Pancreas (tissue), 10 donors: ENCODE results near the gene TMEM170B. TPM values are rescaled to one million over a fixed set of nuclear protein-coding genes. Genes with fewer than 3 reads are reported as not detected.

Experiments used
- ATAC-seq, 4 donors: fragments of 200-7000 bp; cut with Tn5 transposase; one replicate each; pipeline versions ENCODE4 v1.8.0 to v1.9.1; 2020; ENCODE audit warnings: mild to moderate bottlenecking in 4 of 4, moderate library complexity in 4 of 4
- DNase-seq, 6 donors: peaks; one replicate each; pipeline ENCODE4 v3.0.0-alpha.2; 2020
- FAIRE-seq: peaks from 2 replicates; lab custom pipeline; 2012; peaks lifted over from hg19 to GRCh38; lab: Jason Lieb, UNC
- H3K27ac ChIP-seq, 4 donors: fragments of 200-600 bp; sonication (generic); 1 replicate in 3 of 4; 2 replicates in 1 of 4; pipeline versions ENCODE4 v1.5.0 to v1.8.0; 2020
- H3K27me3 ChIP-seq, 4 donors: fragments of 200-600 bp; one replicate each; pipeline ENCODE4 v1.8.0; 2021
- H3K36me3 ChIP-seq, 3 donors: fragments of 200-600 bp; sonication (generic) in 1 of 3; one replicate each; pipeline versions ENCODE4 v1.5.0 to v1.8.0; 2020 to 2021
- H3K4me1 ChIP-seq, 3 donors: fragments of 200-600 bp; one replicate each; pipeline ENCODE4 v1.8.0; 2021
- H3K4me3 ChIP-seq, 4 donors: fragments of 200-600 bp; sonication (generic) in 2 of 4; one replicate each; pipeline versions ENCODE4 v1.5.0 to v1.8.0; 2020 to 2021
- H3K9me3 ChIP-seq, 4 donors: fragments of 200-600 bp; one replicate each; pipeline ENCODE4 v1.8.0; 2021
- CTCF ChIP-seq, 4 donors: fragments of 200-600 bp; sonication (generic) in 3 of 4; IDR thresholded peaks; one replicate each; pipeline versions ENCODE4 v1.5.0 to v1.8.0; 2021; ENCODE audit warnings: antibody characterized with exemption in 4 of 4
- WGBS, 2 donors: extraction: QIAGEN DNeasy Blood & Tissue Kit; methylation state at CpG; one replicate each; pipeline ENCODE4 v1.1.7; 2013; 5-methylcytosine and 5-hydroxymethylcytosine counted together
- intact Hi-C, 3 donors: fragments of 100-400 bp; cut with DNase I; formaldehyde crosslinking; loops; one replicate each; pipeline versions ENCODE4 v1.11.1 to v1.14.2; 2022
- polyA plus RNA-seq, 2 donors: library from polyadenylated mRNA; stranded (reverse); fragments of 200-250 nt; gene quantifications; one replicate each; pipeline ENCODE4 v1.2.3, GENCODE V29; 2013
- total RNA-seq, 6 donors: library from RNA; stranded (reverse); fragmentation: NEBNext Ultra II Directional in 4 of 6; extraction: Animal tissue kit (Norgen Biotek cat#: 25700) in 4 of 6; gene quantifications; one replicate each; pipeline versions ENCODE4 v1.2.1 to v1.2.4, GENCODE V29; 2021 to 2023
- donor health status: healthy with polysubstance abuse.
- donor health status: DM: no; HTN: no; CAD: no; lungs with moderate emphysema.
- donor health status: DM: no; HTN: no; CAD: no.
- donor health status: control.
- donor health status: control.
- donor health status: Bipolar disorder and iron deficiency.
- donor health status: DM: yes; HTN: yes; CAD: no.
- donor health status: DM: no; HTN: no; CAD: no.
- donor health status: DM: no; HTN: no; CAD: no.
- donor health status: DM: yes; HTN: yes; CAD: no.

Gene TMEM170B
- total and polyA plus RNA-seq, 8 donors: 0.49 to 2.3 (median 1.4) TPM

- Histone ChIP-seq H3K4me1 (no peaks in the 10 kb centered on the region), H3K27ac (no peak overlapping the region), H3K36me3 (no peaks in the 10 kb centered on the region), H3K9me3 (no peaks in the 10 kb centered on the region), H3K27me3 (no peaks in the 10 kb centered on the region), H3K4me3 (no peak overlapping the region)
- ATAC-seq (no peak), FAIRE-seq (no peak), DNase-seq (no peak)
- intact Hi-C loops: no loop called here
- no peak for TF ChIP-seq CTCF (IDR thresholded peaks at IDR 0.05)
Observed at GRCh38 chr6:11527274-11527870, 10.2 kb upstream of the TMEM170B start.

GRCh38 chr6:11528996-11529395 is 8.6 kb upstream of the TMEM170B start:
- WGBS, 2 donors: 68 to 88% methylated on average over 2 of the region's 2 CpGs
- TF ChIP-seq CTCF (IDR thresholded peaks at IDR 0.05): no peak
- no peak overlapping the region for H3K27ac ChIP-seq
- no peak for ATAC-seq
- no peak overlapping the region for H3K4me3 ChIP-seq
- H3K4me1 ChIP-seq: no peaks in the 10 kb centered on the region
- H3K9me3 ChIP-seq: no peaks in the 10 kb centered on the region
- no peak for FAIRE-seq
- no peaks in the 10 kb centered on the region for H3K36me3 ChIP-seq
- no peak for DNase-seq
- intact Hi-C loops: no loop called here
- H3K27me3 ChIP-seq: no peaks in the 10 kb centered on the region

GRCh38 chr6:11532097-11532496 is 5.5 kb upstream of the TMEM170B start:
- 65 to 69% methylated on average over 3 of the region's 3 CpGs for WGBS, 2 donors
- intact Hi-C loops: no loop called here

GRCh38 chr6:11534561-11534960 is 3.0 kb upstream of the TMEM170B start:
- intact Hi-C loops: no loop called here

More at GRCh38 chr6:11532097-11532496, 5.5 kb upstream of the TMEM170B start:
- no peaks in the 10 kb centered on the region for H3K9me3 ChIP-seq
- DNase-seq: no peak
- no peak overlapping the region for H3K27ac ChIP-seq
- peaks cover 0 to 14% (median 11%) of the 10 kb centered on the region in 3 donors for H3K4me1 ChIP-seq
- no peaks in the 10 kb centered on the region for H3K27me3 ChIP-seq
- no peak overlapping the region for H3K4me3 ChIP-seq
- H3K36me3 ChIP-seq: no peaks in the 10 kb centered on the region
- FAIRE-seq: no peak
- TF ChIP-seq CTCF (IDR thresholded peaks at IDR 0.05): no peak
- ATAC-seq: no peak

More at GRCh38 chr6:11534561-11534960, 3.0 kb upstream of the TMEM170B start:
- Histone ChIP-seq H3K27me3 (no peaks in the 10 kb centered on the region), H3K27ac (no peak overlapping the region), H3K4me3 (no peak overlapping the region), H3K4me1 (peaks cover 0 to 17% (median 11%) of the 10 kb centered on the region in 3 donors), H3K9me3 (no peaks in the 10 kb centered on the region), H3K36me3 (no peaks in the 10 kb centered on the region)
- 93% methylated on average over 5 of the region's 5 CpGs for WGBS, 2 donors
- TF ChIP-seq CTCF (IDR thresholded peaks at IDR 0.05): no peak
- no peak for ATAC-seq
- FAIRE-seq: no peak
- DNase-seq: no peak
